Measurements from ENCODE around the gene GSDMA. TPM values are rescaled to one million over a fixed set of nuclear protein-coding genes. Genes with fewer than 3 reads are reported as not detected.

GSDMA gene
- total RNA-seq (2012; rRNA removed) = 0.22 TPM in 1 of 2 replicates, not detected in the other

- H3K9me3 ChIP-seq (replicated peaks; ENCODE audit: low read length) = no peaks in the 10 kb centered on the region
- H3K27me3 ChIP-seq (ENCODE audit: control insufficient read depth, insufficient read depth, low read length) = peaks cover 41% of the 10 kb centered on the region
- no peak within 1 kb of the TSS for H3K9ac ChIP-seq (ENCODE audit: low read depth, low read length)
- H3K4me3 ChIP-seq (ENCODE audit: low read length) = no peak within 1 kb of the TSS
- no peak within 1 kb of the TSS for H3K4me2 ChIP-seq (ENCODE audit: low read length)
- no peaks in the 10 kb centered on the region for H3K36me3 ChIP-seq (ENCODE audit: insufficient read depth, low read length)
- H3K4me1 ChIP-seq (ENCODE audit: control insufficient read depth, insufficient read depth, low read length) = peaks cover 2% of the 10 kb centered on the region
These were observed at the start of gene GSDMA for GRCh38 chr17:39962642-39963220. TSS of gene GSDMA (plus strand) at chr17:39963004. CDS start at chr17:39965688, 2,684 bp downstream.

DNA sequence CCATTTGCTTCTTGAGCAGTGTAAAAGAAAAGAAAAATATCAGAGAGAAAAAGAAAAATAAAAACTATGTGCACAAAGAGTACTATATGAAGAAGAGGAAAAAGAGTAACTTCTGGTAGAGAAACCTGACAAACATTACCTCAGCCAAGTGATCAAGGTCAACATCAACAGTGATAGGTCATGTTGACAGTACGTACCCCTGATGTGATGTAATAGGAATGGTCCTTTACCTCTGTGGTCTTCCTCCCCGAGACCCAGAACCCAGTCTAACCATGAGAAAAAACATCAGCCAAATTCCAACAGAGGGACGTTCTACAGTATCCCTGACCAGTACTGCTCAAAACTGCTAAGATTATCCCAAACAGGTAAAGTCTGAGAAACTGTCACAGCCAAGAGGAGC, 48.8 kb upstream of the GSDMA start:
- H3K9ac ChIP-seq (ENCODE audit: low read depth, low read length) = no peak overlapping the region
- H3K27me3 ChIP-seq (ENCODE audit: control insufficient read depth, insufficient read depth, low read length) = no peaks in the 10 kb centered on the region
- no peak overlapping the region for H3K4me2 ChIP-seq (ENCODE audit: low read length)
- H3K36me3 ChIP-seq (ENCODE audit: insufficient read depth, low read length) = peaks cover 3% of the 10 kb centered on the region
- H3K9me3 ChIP-seq (replicated peaks; ENCODE audit: low read length) = no peaks in the 10 kb centered on the region
- H3K4me3 ChIP-seq (ENCODE audit: low read length) = no peak overlapping the region
- no peaks in the 10 kb centered on the region for H3K4me1 ChIP-seq (ENCODE audit: control insufficient read depth, insufficient read depth, low read length)

- peaks cover 15% of the 10 kb centered on the region for H3K36me3 ChIP-seq (ENCODE audit: insufficient read depth, low read length)
- H3K9ac ChIP-seq (ENCODE audit: low read depth, low read length) = no peak overlapping the region
- H3K4me1 ChIP-seq (ENCODE audit: control insufficient read depth, insufficient read depth, low read length) = no peaks in the 10 kb centered on the region
- H3K27me3 ChIP-seq (ENCODE audit: control insufficient read depth, insufficient read depth, low read length) = no peaks in the 10 kb centered on the region
- H3K4me2 ChIP-seq (ENCODE audit: low read length) = no peak overlapping the region
- no peak overlapping the region for H3K4me3 ChIP-seq (ENCODE audit: low read length)
- H3K9me3 ChIP-seq (replicated peaks; ENCODE audit: low read length) = no peaks in the 10 kb centered on the region
These were observed 47.2 kb upstream of the GSDMA start for GRCh38 chr17:39915559-39915958.

DNA sequence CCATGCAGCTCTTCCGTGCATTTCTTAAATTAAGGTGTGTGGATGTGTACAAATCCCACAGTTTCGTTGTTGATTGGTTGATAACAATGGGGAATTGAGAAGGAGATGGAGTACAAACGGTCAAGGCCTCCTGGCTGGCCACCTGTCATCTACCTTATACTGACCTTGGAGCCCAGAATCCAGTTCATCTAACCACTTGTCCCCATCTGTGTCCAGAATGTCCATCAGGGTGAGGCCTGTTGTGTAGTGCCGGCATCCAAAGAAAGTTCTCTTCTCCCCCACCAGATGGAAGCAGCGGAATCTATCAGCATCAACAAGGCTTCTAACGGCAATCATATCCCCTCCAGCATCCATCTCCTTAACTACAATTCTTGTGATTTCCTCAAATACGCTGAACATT, 45.9 kb upstream of the GSDMA start:
- Histone ChIP-seq H3K9ac (ENCODE audit: low read depth, low read length) (no peak overlapping the region), H3K4me2 (ENCODE audit: low read length) (no peak overlapping the region), H3K4me1 (ENCODE audit: control insufficient read depth, insufficient read depth, low read length) (no peaks in the 10 kb centered on the region), H3K27me3 (ENCODE audit: control insufficient read depth, insufficient read depth, low read length) (no peaks in the 10 kb centered on the region), H3K9me3 (replicated peaks; ENCODE audit: low read length) (no peaks in the 10 kb centered on the region), H3K36me3 (ENCODE audit: insufficient read depth, low read length) (peaks cover 27% of the 10 kb centered on the region), H3K4me3 (ENCODE audit: low read length) (no peak overlapping the region)

DNA sequence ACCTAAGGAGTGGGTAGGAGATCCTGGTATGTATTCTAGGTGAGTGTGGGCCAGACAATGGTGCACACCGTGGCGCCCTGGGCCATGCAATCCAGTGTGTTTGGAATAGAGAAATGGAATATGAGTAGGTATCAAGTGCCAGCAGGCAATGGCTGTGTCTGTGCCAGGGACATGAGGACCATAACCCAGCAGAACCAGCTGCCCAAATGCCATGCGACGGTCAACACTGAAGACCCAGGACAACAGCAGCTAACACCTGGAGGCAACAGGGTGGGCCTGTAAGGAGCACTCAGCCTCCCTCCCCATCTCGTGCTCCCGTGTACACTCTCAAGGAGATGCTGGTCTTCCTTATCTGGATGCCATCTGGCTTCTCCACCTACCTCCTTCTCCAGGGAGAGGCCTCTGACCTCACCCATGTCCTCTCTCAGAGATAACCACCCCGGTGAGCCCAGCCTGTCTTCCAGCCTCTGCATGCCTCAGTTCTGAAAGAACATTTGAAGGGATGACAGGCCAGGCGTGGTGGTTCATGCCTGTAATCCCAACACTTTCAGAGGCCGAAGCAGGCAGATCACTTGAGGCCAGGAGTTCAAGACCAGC, 43.6 kb upstream of the GSDMA start:
- Histone ChIP-seq H3K36me3 (ENCODE audit: insufficient read depth, low read length) (peaks cover 47% of the 10 kb centered on the region), H3K27me3 (ENCODE audit: control insufficient read depth, insufficient read depth, low read length) (no peaks in the 10 kb centered on the region), H3K4me2 (ENCODE audit: low read length) (no peak overlapping the region), H3K9ac (ENCODE audit: low read depth, low read length) (no peak overlapping the region), H3K9me3 (replicated peaks; ENCODE audit: low read length) (no peaks in the 10 kb centered on the region), H3K4me1 (ENCODE audit: control insufficient read depth, insufficient read depth, low read length) (peaks cover 6% of the 10 kb centered on the region), H3K4me3 (ENCODE audit: low read length) (no peak overlapping the region)

DNA sequence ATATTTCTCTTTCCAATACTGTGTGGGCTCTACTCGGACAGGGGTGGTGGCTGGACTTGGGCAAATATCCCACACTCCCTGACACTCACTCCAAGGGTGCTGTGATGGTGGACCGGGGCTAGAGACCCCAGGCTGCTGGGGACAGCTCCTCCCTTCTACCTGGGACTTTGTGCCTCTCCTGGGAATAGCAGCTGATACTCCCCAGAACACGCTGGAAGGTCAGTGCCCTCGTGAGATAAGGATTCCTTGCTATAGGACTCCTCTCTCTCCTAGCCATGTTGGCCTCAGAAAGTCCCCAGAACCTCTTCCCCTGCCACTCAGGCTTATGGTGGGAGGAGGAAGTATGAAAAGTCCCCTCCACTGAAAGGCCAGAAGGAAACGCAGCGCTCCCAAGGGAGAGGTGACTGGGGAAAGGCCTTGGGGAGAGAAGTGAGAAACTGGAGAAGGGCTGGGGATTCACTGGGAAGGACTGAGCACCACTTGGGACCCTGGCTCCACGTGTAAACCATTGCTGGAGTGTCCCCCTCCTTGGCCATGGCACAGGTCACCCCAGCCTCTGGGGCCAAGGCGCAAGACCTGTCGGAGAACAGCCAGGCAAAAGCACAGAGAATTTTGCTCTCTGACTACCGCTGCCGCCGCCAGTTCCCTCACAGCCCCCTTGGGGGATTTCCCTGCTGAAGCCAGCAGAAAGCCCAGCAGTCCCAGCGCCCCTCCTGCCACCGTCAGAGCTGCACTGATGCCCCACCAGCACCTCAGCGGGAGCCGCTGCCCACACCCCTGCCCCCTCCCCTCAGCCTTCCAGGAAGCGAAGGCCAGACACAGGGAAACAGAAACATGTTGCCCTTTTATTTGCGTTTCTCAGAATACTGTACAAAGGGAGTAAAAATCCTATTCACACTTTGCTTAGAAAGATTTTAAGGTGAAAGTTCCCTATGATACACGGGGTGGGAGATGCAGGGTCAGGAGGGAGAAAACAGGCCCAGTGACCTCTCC, 42.3 kb upstream of the GSDMA start:
- H3K9ac ChIP-seq (ENCODE audit: low read depth, low read length) = no peak overlapping the region

DNA sequence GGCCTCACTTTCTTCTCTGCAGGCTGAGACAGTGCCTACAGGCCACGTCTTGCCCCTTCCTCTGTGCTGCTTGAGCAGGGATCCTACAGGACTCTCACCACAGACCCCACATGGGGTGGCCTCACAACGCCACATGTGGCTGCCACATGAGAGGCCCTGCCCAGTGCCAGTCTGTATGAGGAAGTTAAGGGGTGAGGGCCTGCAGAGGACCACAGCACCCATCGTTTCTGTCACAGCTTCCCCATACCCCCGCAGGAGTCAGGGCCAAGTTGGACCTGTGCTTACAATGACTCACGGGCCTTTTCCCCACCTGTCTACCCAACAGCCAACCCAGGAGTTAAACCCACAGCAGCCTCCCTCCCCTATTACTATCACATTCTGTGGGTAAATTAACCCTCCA, 41.5 kb upstream of the GSDMA start:
- Histone ChIP-seq H3K9ac (ENCODE audit: low read depth, low read length) (no peak overlapping the region), H3K4me2 (ENCODE audit: low read length) (no peak overlapping the region), H3K27me3 (ENCODE audit: control insufficient read depth, insufficient read depth, low read length) (no peaks in the 10 kb centered on the region), H3K4me3 (ENCODE audit: low read length) (no peak overlapping the region), H3K4me1 (ENCODE audit: control insufficient read depth, insufficient read depth, low read length) (peaks cover 15% of the 10 kb centered on the region), H3K9me3 (replicated peaks; ENCODE audit: low read length) (no peaks in the 10 kb centered on the region), H3K36me3 (ENCODE audit: insufficient read depth, low read length) (peaks cover 47% of the 10 kb centered on the region)

More for the DNA sequence above, 42.3 kb upstream of the GSDMA start:
- peaks cover 12% of the 10 kb centered on the region for H3K4me1 ChIP-seq (ENCODE audit: control insufficient read depth, insufficient read depth, low read length)
- no peak overlapping the region for H3K4me2 ChIP-seq (ENCODE audit: low read length)
- no peaks in the 10 kb centered on the region for H3K27me3 ChIP-seq (ENCODE audit: control insufficient read depth, insufficient read depth, low read length)
- H3K9me3 ChIP-seq (replicated peaks; ENCODE audit: low read length) = no peaks in the 10 kb centered on the region
- H3K36me3 ChIP-seq (ENCODE audit: insufficient read depth, low read length) = peaks cover 47% of the 10 kb centered on the region
- no peak overlapping the region for H3K4me3 ChIP-seq (ENCODE audit: low read length)

GRCh38 chr17:39922006-39922405, 40.8 kb upstream of the GSDMA start:
- H3K9ac ChIP-seq (ENCODE audit: low read depth, low read length) = no peak overlapping the region
- no peak overlapping the region for H3K4me2 ChIP-seq (ENCODE audit: low read length)
- no peaks in the 10 kb centered on the region for H3K9me3 ChIP-seq (replicated peaks; ENCODE audit: low read length)
- peaks cover 47% of the 10 kb centered on the region for H3K36me3 ChIP-seq (ENCODE audit: insufficient read depth, low read length)
- H3K27me3 ChIP-seq (ENCODE audit: control insufficient read depth, insufficient read depth, low read length) = no peaks in the 10 kb centered on the region
- no peak overlapping the region for H3K4me3 ChIP-seq (ENCODE audit: low read length)
- H3K4me1 ChIP-seq (ENCODE audit: control insufficient read depth, insufficient read depth, low read length) = peaks cover 20% of the 10 kb centered on the region

GRCh38 chr17:39923230-39923629, 39.6 kb upstream of the GSDMA start:
- Histone ChIP-seq H3K9ac (ENCODE audit: low read depth, low read length) (no peak overlapping the region), H3K4me3 (ENCODE audit: low read length) (no peak overlapping the region), H3K36me3 (ENCODE audit: insufficient read depth, low read length) (peaks cover 47% of the 10 kb centered on the region), H3K4me1 (ENCODE audit: control insufficient read depth, insufficient read depth, low read length) (peaks cover 27% of the 10 kb centered on the region), H3K9me3 (replicated peaks; ENCODE audit: low read length) (no peaks in the 10 kb centered on the region), H3K27me3 (ENCODE audit: control insufficient read depth, insufficient read depth, low read length) (no peaks in the 10 kb centered on the region), H3K4me2 (ENCODE audit: low read length) (no peak overlapping the region)

GRCh38 chr17:39923836-39924690, 38.7 kb upstream of the GSDMA start:
- Histone ChIP-seq H3K9ac (ENCODE audit: low read depth, low read length) (peak overlapping the region; percentile 20), H3K4me3 (ENCODE audit: low read length) (no peak overlapping the region), H3K36me3 (ENCODE audit: insufficient read depth, low read length) (peaks cover 45% of the 10 kb centered on the region), H3K4me1 (ENCODE audit: control insufficient read depth, insufficient read depth, low read length) (peaks cover 35% of the 10 kb centered on the region), H3K27me3 (ENCODE audit: control insufficient read depth, insufficient read depth, low read length) (no peaks in the 10 kb centered on the region), H3K9me3 (replicated peaks; ENCODE audit: low read length) (no peaks in the 10 kb centered on the region), H3K4me2 (ENCODE audit: low read length) (peak overlapping the region; percentile 34)

DNA sequence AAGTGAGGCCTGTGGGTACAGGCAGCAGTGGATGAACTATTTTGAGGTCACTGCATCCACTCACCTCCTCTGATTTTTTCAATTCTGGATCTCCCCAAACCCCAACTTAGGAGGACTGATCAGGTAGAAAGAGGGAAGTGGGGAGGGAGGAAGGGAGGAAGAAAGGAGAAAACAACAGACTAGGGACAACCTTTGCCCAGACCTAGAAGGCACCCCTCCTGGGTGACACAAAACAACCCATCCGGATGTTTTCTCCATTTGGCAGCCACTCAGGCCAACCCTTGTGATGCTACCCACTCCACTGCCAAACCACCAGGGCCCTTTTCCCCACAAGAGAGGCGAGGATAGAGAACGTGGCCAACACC, 38.1 kb upstream of the GSDMA start:
- no peaks in the 10 kb centered on the region for H3K9me3 ChIP-seq (replicated peaks; ENCODE audit: low read length)
- no peak overlapping the region for H3K4me3 ChIP-seq (ENCODE audit: low read length)
- no peaks in the 10 kb centered on the region for H3K27me3 ChIP-seq (ENCODE audit: control insufficient read depth, insufficient read depth, low read length)
- H3K9ac ChIP-seq (ENCODE audit: low read depth, low read length) = peak overlapping the region; percentile 20
- peak overlapping the region; percentile 34 for H3K4me2 ChIP-seq (ENCODE audit: low read length)
- H3K4me1 ChIP-seq (ENCODE audit: control insufficient read depth, insufficient read depth, low read length) = peaks cover 40% of the 10 kb centered on the region
- H3K36me3 ChIP-seq (ENCODE audit: insufficient read depth, low read length) = peaks cover 42% of the 10 kb centered on the region

Data from skeletal muscle satellite cell (primary cell).